Lung microvascular endothelial cell (primary cell): ENCODE data around the gene CHAD. TPM values are rescaled to one million over a fixed set of nuclear protein-coding genes. Genes with fewer than 3 reads are reported as not detected.
A peak's percentile ranks its signal among the peaks of the same experiment; 100 is the strongest.
"Not testable (repeated sequence)": the region's sequence is repeated elsewhere in the genome, so short reads cannot be mapped to it uniquely, and the experiment has no call there.

Source experiments
- DNase-seq, 2 donors: peaks; one replicate each; pipeline versions ENCODE4 v3.0.0 to v3.0.0-alpha.2; 2010; ENCODE audit warnings: low read depth in 2 of 2
- total RNA-seq: library from RNA; depleted of rRNA; stranded (reverse); fragments of >200 nt; gene quantifications from 2 replicates; pipeline ENCODE4 v1.2.1, GENCODE V29; 2014

Gene CHAD
- total RNA-seq, 1 donor from 2014 or later = under 0.01 TPM

DNA sequence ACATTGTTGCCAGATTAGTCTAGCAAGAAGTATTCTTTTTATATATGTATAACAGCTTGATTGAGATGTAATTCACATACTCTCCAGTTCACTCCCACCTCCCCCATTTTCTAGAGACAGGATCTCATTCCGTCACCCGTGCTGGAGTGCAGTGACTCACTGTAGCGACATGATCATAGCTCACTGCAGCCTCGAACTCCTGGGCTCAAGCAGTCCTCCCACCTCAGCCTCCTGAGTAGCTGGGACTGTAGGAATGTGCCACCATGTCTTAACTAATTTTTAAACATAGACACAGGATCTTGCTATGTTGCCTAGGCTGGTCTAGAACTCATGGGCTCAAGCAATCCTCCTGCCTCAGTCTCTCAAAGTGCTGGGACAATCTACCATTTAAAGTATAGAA is 6.7 kb upstream of the CHAD start:
- no peak for DNase-seq

DNA sequence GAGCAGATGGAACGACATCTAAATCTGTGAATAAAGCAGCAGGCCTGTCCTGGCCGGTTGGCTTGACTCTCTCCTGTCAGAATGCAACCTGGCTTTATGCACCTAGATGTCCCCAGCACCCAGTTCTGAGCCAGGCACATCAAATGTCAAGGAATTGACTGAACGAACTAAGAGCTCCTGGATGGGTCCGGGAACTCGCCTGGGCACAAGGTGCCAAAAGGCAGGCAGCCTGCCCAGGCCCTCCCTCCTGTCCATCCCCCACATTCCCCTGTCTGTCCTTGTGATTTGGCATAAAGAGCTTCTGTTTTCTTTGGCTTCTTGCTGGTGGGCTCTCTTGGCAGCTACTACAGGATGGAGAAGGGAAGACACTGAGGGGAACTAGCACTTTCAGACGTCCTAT is 5.8 kb upstream of the CHAD start:
- peak in 1 of 2 donors; percentile 47 for DNase-seq

DNA sequence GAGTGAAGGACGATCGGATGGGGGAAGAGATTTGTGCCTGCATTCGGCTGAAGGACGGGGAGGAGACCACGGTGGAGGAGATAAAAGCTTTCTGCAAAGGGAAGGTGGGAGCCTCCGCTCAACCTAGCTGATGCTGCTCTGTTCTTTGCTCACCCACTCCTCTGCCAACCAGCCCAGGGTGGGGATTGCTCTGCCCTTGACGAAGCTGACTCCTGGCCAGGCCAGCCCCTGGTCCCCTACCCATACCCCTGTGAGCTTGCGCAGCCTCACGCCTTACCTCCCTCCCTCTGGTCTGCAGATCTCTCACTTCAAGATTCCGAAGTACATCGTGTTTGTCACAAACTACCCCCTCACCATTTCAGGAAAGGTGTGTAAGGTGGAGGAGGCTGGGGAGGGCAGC is 5.2 kb upstream of the CHAD start:
- no peak for DNase-seq

DNA sequence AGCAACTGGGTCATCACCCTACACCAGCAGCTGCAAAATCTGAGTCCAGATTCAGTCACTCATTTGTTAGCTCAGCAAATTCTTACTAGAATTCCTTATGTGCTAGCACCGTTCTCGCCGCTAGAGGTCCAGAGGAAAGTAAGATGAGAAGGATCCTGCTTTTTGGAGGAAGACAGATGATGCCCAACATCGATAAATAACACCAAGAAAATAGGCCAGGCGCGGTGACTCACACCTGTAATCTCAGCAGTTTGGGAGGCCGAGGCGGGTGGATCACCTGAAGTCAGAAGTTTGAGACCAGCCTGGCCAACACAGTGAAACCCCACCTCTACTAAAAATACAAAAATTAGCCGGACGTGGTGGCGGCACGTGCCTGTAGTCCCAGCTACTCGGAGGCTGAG is 4.1 kb upstream of the CHAD start:
- DNase-seq = not testable (repeated sequence)

DNA sequence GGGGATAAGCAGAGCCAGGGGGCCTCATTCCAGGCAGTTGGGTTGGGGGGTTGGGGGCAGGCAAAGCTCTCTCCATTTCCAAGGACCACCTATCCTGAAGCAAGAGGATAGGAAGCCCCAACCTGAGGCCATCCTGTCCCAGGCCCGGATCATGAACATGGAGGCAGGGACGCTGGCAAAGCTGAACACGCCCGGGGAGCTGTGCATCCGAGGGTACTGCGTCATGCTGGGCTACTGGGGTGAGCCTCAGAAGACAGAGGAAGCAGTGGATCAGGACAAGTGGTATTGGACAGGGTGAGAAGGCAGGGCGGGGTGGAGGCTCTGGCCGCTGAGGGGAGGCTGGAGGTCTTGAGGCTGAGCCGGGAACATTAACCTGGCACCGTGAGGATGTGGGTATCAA is 3.6 kb upstream of the CHAD start:
- no peak for DNase-seq

DNA sequence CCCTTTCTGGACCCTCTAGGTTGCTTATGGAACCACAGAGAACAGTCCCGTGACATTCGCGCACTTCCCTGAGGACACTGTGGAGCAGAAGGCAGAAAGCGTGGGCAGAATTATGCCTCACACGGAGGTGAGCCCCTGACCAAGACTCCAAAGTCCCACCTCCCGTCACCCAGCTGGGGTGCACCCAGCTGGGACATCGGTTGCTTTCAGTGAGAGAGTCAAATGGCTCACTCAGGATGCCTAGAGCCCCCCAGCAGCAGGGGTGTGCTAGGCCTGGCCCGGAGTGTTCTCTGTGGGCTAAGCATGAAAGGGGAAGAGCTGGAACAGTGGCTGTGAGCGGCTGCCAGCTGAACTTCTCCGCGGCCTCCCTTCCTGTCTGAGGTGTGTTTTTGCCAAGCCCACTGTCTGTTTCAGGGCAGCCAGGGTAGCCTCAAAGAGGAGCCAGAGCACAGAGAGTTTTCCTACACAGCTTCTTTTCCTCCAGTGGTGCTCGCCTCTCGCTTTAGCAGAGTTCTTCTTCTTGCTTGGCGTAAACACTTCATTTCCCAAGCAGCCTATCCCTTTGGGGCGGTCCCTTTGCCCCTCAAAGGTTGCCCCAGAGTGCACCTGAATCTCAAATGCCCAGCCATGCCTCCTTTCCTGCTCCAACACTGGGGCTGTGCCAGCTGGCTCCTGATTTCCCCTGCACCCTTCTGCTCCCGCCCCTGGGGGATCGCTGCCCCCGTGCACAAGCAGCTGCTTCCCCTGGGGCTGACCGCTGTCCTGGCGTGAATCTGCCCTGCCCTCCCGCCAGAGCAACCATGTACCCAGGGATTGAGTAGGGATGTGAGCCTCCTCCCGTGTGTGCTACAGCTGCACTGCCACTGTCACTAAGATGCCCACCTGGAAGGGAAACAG is 2.6 kb upstream of the CHAD start:
- peak in 1 of 2 donors; percentile 77 for DNase-seq

DNA sequence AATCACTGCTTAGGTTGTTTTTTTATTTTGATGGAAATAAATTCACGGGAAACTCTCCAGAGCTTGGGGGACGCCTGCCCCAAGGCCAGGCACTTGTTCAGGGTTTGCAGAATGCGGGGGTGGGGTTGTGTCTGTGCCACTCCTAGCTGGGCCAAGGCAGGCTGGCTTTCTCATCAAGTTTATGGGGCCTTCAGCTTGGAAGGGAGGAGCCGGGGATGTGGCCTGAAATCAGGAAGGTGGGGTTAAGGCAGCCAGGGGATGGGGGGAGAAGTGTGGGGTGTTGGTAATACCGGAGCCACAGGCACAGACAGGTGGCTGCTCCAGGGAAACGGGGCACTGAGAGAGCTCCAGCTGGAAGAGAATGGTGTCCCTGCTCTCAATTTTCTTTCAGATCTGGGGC is 1.7 kb upstream of the CHAD start:
- no peak for DNase-seq

DNA sequence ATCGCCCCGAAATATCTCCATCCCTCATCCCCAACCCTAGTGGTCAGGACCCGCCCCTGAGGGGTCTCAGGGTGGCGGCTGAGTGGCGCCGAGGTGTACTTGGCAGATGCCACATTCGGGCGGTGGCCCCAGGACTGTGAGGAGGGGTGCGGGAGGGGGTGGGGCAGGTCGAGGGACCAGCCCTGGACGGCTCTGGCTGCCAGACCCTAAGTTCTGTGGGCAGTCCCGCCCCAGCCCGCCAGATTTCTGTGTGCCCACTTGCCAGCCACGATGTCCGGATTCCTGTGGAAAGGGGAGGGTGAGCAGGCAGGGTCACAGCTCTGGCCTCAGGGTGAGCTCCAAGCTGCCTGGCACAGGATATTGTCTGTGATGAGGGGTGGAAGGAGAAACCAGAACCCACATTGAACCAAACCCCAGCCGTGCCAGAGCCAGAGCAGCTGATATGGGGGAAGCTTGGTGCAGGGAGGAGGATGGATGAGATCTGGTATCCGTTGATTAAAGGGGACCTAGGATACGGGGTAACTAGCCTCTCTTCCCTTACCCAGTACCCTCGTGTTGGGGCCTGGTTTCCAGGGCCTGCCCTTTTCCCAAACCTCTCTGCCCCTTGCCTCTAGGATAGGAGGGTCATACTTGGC is 1.1 kb upstream of the CHAD start:
- DNase-seq = no peak

DNA sequence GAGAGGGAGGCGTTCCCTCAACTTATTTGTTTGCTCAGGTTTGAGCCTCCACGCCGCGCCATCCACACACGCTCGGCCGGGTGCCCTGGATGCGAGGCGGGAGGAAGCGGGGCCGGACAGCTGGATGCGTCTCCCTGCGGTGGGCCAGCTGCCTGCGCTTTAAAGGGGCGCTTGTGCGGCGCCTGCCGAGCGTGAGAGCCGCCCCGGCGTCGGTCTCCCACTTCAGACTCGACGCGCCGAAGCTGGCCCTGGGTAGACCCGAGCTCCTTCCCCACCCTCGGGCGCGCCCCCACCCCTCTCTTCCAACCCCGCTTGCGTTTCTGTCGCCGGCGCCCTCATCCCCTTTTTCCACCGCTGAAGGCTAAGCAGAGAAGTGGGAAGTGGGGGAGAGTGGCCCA is 527 bp upstream of the CHAD start:
- no peak for DNase-seq

DNA sequence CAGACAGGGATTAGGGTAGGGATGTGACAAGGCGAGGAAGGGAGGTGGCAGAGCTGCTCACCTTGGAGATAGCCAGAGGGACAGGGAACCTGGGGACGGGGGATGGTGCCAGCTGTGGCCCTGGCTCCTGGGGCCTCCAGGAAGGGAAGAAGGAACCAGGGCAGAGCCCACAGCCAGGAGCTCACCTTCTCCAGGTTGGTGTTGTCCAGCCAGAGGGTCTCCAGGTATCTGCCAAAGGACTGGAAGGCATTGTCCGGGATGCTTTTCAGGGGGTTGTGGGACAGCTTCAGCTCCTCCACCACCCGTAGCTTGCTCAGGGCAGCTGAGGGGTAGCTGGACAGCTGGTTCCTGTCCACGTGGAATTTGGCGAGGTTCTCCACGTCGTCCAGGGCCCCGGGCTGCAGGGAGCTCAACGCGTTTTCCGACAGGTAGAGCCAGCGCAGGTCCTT is 801 bp downstream of the CHAD start:
- no peak for DNase-seq

DNA sequence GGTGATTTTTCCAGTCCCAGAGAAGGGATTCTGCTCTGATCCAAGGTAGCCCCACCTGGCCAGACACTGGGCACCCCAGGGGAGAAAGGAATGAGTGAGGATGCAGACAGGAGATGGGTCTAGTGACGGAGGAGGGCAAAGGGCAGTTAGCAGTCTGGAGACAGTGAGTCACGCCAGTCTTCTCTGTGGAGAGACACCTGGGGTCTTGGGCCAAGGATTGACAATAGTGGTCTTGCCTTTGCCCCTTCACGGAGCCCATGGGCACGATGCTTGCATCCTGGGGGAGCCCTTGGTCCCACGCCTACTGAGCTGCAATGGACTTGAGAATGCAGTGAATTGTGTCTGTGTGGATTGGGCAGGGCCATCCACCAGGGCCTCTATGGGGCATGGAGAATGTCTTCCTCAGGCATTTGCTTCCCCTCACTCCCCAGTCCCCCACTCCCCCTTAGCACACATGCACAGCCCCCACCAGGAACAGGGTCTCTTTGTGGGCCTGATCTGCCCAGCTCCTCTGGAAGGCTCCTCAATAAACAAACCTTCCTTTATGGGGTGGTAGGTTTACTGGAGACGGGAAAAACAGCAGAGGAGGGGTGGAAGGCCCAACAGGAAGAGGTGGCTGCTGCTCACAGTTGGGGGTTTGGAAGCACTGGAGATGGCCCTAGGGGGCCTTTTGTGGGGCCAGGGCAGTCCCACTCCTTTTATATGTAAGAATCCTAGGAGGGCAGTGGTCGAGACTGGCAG is 1.4 kb downstream of the CHAD start:
- no peak for DNase-seq

DNA sequence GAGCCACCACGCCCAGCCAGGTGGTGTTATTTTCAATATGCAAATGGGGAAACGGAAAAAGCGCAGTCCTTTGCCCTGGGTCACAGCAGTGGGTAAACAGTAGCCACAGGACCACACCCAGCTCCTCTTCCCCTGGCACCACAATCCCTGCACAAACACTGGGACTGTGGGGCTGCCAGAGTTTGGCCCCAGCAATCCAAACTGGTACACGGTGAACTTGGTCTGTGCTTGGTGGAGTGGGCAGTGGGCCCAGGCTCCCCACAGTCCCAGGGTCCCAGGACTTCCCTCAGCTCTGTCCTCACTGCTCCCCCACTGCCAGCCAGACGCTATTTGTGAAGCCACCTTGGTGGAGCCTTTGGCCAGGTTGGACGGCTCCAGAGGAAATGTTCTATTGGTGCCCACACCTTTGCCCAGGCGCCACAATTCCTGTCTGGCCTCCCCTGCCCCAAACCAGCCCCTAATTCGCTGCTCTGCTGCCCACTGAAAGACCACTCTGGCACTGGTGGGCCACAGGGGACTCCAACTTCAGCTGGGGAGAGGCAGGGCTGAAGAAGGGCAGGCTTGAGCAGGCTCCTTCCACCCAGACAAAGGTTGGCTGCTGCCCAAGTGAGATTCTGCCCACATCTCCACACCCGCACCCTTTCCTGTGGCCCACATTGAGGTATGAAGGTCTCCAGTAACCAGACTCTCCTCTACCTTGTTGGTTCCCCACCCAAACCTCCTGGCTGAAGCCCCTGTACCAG is 2.1 kb downstream of the CHAD start:
- DNase-seq = no peak

DNA sequence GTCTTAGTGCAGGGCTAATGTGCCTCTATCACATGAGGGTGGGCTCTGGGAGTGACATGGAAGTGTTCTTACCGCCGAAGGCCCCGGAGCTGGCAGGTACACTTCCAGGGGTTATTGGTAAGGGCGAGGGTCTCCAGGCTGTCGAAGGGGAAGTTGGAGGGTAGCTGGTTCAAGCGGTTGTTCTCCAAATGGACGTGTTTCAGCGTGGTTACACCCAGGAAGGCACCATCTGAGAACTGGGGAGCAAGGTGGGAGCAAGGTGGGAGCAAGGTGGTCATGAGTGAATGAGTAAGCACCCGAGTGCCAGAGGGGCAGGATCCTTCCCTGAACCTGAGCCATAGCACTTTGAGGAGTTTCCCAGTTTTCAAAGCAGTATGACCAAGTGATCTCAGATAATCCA is 3.0 kb downstream of the CHAD start:
- DNase-seq = no peak

DNA sequence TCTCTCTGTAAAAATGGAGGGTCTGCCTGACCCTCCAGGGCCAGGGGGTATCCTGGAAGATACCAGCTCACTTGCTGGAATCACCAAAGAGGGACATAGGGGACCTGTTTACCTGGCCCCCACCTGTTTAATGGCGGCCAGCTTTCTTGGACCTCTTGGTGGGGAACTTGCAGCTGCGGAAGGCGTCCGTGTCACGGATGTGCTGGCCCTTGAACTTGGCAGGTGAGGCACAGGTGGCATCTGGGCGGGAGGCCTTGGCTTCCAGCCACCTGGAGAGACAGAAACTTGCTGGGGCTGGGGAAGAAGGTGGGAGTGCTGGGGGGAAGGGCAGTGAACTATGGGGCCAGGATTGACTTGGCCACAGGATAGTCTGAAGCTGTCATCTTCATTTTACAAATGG is 3.5 kb downstream of the CHAD start:
- DNase-seq = no peak

DNA sequence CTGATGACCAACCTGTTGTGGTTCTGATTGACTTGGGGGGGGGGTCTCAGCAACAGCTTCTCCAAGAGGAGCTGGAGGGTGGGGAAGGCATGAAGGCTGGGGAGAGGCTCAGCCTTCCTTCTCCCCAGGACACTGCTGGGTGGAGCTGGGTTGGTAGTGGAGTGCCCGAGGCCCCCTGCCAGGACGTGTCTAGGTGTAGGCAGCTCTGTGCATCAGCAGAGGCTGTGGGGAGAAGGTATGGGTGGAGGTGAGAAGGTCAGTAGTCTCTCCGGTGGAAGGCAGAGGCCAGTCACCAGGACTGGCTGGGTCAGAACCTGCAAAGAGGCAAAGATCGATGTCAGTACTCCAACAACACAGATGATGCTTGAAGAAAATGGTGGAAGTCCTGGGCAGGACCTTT is 3.9 kb downstream of the CHAD start:
- DNase-seq = no peak

DNA sequence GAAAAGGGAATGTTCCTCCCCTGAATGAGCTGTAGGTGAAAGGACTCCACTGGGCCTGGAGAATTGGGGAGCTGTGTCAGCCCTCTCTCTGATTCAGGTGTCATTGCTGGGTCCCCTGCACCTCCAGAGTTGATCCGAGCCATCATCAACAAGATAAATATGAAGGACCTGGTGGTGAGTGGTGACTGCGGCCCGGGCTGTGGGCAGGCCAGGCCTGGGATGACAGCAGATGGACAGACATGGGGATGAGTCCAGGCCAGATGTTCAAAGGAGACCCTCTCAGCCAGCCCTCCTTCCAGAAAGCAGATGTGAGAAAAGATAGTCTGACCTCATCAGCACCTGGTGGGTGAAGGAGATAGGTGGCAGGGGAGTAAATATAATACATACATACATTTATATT is 4.6 kb downstream of the CHAD start:
- no peak for DNase-seq

DNA sequence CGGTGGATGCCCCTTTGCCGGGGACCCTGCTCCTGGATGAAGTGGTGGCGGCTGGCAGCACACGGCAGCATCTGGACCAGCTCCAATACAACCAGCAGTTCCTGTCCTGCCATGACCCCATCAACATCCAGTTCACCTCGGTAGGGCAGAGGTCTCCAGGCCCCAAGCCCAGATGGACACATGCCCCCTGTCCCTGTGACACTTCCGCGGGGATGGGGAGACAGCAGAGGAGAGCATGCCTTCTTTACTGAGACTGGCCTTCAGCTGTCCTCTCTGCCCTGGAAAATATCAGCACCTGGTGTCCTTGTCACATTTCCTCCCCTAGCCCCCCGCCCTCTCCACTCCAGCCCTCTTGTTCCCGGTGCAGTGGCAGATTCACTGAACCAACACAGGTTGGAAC is 6.2 kb downstream of the CHAD start:
- DNase-seq = no peak

DNA sequence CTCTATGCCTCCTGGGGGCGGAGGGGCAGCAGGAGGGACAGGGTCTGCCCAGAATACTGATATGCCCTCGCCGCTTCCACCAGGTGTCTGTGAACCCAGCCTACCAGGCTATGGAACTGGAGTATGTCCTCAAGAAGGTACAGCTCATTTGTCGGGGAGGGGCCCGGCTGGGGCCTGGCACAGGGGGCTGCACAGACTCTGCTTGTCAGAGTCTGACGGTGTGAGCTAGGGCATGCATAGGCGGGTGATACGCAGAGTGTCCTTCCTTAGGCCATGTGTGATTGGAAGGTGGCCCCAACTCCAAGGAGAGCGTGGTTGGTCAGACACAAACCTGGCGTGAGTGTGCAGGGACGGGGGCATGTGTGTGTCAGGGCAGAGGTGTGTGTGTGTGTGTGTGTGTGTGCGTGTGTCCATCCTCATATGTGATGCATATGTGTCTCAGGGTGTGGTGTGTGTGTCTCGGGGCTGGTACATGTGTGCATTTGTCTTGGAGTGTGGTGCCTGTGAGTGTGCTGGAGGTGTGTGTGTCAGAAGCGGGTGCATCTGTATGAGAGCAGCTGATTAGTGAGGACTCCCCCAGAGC is 7.0 kb downstream of the CHAD start:
- no peak for DNase-seq

DNA sequence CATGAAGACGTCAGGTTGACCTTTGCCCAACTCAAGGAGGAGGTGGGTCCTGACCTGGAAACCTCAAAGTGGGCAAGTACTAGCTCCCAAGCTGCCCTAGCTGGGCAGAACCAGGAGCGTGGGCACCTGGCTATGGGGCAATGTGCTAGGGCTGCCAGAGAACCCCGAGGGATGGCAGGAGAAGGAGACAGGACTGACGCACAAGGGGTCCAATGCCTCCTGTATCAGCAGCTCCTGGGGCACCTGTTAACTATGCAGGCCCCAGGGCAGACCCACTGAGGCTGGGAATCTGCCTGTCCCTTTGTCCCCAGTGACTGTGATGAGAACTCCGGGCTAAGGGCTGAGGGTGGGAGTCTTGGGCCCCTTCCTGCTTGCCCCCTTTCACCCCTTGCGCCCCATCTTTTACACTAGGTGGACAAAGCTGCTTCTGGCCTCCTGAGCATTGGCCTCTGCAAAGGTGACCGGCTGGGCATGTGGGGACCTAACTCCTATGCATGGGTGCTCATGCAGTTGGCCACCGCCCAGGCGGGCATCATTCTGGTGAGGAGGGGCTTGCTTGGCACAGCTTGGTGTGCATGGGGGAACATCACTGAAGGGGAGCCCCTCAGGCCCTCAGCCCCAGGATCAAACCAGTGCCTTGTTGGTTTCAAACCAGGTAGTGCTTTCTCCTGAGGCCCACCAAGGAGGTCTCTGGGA is 7.7 kb downstream of the CHAD start:
- DNase-seq = no peak

DNA sequence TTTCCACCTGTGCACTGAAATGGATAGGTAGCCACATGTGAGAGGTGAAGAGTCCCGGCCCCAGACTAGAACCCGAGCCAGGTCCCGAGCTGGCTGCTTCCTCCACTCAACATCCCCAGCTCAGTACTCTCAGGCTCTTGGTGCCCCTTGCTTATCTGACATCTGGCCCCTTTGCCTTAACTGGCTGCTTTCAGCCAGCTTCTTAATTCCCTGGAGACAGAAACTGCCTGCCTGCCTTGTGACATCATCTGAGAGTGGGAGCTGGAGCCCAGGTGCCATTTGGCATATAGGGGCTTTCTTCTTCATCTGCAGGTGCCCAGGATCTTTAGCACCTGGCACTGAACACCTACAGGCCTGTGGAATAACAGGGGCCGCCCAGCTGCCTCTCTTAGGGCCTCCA is 8.9 kb downstream of the CHAD start:
- DNase-seq = no peak
